ENCODE results near the gene GNAQ.

Gene GNAQ

DNA sequence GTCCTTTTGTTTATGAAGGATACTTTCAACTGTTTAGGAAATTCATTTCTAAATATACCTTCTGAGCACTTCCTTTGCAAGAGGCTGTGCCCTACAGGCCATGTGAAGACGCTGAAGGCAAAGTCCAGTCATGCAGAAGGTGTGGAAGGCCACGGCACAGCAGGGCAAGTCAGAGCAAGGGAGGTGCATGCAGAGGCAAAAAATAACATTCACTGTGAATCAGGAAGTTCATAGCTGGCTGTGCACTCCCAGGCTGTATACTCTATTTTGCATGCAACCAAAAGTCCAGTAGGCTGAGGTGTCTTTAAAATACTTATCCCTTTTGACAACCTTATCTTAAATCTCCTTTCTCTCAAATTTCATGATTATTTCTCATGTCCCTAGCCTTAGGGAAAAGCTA lies 50.3 kb downstream of the GNAQ start:
- DNase-seq (ENCODE audit: low read depth in 2 of 2) = peak; percentile 22 to 76
- peak; percentile 5 for TF ChIP-seq CTCF (IDR thresholded peaks at IDR 0.05; ENCODE audit: low read depth, low read length)
- no peak overlapping the region for H3K4me3 ChIP-seq (replicated peaks in 1 of 2; ENCODE audit: low read depth in 2 of 2, low read length in 2 of 2)

- DNase-seq (ENCODE audit: low read depth in 2 of 2) = peak; percentile 57 to 81
- TF ChIP-seq CTCF (IDR thresholded peaks at IDR 0.05; ENCODE audit: low read depth, low read length) = no peak
- H3K4me3 ChIP-seq (replicated peaks in 1 of 2; ENCODE audit: low read depth in 2 of 2, low read length in 2 of 2) = no peak overlapping the region
Measured at GRCh38 chr9:77980622-77981021, 51.0 kb downstream of the GNAQ start.

- no peak for DNase-seq (ENCODE audit: low read depth in 2 of 2)
- H3K4me3 ChIP-seq (replicated peaks in 1 of 2; ENCODE audit: low read depth in 2 of 2, low read length in 2 of 2) = no peak overlapping the region
- TF ChIP-seq CTCF (IDR thresholded peaks at IDR 0.05; ENCODE audit: low read depth, low read length) = no peak
Measured at GRCh38 chr9:77978086-77978781, 53.4 kb downstream of the GNAQ start.

DNA sequence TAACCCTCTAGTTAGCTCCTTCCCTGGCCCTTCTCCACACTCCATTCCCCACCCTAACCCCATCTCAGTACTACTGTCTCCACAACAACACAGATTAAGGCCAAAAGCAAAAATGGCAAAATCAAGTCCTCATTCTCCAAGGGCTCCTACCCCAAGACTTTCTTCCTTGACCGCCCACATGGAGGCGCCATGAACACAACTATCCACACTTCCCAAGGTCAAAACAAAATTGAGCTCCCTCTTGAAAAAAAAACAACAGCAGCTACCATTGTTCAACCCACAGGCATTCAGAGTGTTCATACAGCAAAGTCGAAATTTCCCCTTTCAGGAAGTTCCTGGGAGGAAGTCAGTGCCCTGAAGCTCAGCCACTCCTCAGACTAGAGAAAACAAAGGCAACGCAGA lies 54.4 kb downstream of the GNAQ start:
- DNase-seq (ENCODE audit: low read depth in 2 of 2) = peak; percentile 87 to 95
- H3K4me3 ChIP-seq (replicated peaks in 1 of 2; ENCODE audit: low read depth in 2 of 2, low read length in 2 of 2) = no peak overlapping the region
- TF ChIP-seq CTCF (IDR thresholded peaks at IDR 0.05; ENCODE audit: low read depth, low read length) = peak; percentile 68

GRCh38 chr9:77975806-77976205 lies 55.8 kb downstream of the GNAQ start:
- no peak overlapping the region for H3K4me3 ChIP-seq (replicated peaks in 1 of 2; ENCODE audit: low read depth in 2 of 2, low read length in 2 of 2)
- no peak for DNase-seq (ENCODE audit: low read depth in 2 of 2)
- no peak for TF ChIP-seq CTCF (IDR thresholded peaks at IDR 0.05; ENCODE audit: low read depth, low read length)

DNA sequence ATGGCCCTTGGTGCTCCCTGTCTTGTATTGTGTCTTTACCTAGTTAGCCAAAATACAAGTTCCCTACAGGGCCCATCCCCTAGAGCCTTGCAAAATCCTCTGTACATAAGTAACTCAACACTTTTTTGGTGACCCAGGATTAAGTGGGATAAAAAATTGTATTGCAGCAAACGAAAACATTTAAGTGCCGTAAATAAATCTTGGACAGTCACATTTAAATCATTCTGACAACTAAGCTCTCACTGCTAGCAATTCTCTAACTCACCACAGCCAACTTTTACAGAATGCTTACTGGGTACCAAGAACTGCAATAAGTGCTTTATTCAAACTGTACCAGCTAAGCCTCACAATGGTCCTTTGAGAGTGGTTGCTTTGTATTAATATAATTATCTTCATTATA lies 56.6 kb downstream of the GNAQ start:
- DNase-seq (ENCODE audit: low read depth in 2 of 2) = no peak
- TF ChIP-seq CTCF (IDR thresholded peaks at IDR 0.05; ENCODE audit: low read depth, low read length) = no peak
- H3K4me3 ChIP-seq (replicated peaks in 1 of 2; ENCODE audit: low read depth in 2 of 2, low read length in 2 of 2) = no peak overlapping the region

- TF ChIP-seq CTCF (IDR thresholded peaks at IDR 0.05; ENCODE audit: low read depth, low read length) = no peak
- no peak for DNase-seq (ENCODE audit: low read depth in 2 of 2)
- no peak overlapping the region for H3K4me3 ChIP-seq (replicated peaks in 1 of 2; ENCODE audit: low read depth in 2 of 2, low read length in 2 of 2)
Measured at GRCh38 chr9:77974434-77974833, 57.2 kb downstream of the GNAQ start.
